Stimulated activated CD8-positive, alpha-beta memory T cell treated with anti-CD3 and anti-CD28 coated beads, Interleukin-7, amount 100 ng/mL, for 24 hours (primary cell): ENCODE results near the gene GINM1.

Experiments
- DNase-seq: peaks from one replicate; pipeline ENCODE4 v3.0.0-alpha.2; 2020; ENCODE audit warnings: low read depth

Gene GINM1

DNA sequence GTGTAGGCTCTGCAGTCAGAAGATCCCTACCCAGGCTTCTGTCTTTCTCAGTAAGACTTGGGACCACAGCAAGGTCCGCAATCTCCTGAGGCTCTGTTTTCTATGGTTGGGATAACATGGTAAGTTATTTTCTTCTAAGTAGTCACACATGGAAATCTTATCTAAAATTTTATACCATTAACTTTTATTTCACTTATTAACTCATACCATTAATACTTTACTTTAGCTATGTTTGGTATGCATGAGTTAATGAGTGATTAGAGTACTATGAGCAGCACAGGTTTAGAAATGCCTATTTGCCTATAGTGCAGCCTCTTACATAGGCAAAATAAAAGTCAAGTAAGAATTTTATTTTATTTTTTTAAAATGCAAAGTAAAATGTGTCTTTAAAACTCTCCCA is 27.2 kb downstream of the GINM1 start:
- DNase-seq: no peak

DNA sequence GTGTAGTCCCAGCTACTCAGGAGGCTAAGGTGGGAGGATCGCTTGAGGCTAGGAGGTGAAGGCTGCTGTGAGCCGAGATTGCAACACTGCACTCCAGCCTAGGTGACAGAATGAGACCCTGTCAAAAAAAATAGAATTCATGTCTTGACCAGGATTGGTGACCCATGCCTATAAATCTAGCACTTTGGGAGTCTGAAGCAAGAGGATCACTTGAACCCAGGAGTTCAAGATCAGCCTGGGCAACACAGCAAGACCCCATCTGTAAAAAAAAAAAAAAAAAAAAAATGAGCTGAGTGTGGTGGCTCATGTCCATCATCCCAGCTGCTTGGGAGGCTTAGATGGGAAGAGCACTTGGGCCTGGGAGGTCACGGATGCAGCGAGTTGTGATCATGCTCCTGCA is 34.3 kb downstream of the GINM1 start:
- DNase-seq: no peak

DNA sequence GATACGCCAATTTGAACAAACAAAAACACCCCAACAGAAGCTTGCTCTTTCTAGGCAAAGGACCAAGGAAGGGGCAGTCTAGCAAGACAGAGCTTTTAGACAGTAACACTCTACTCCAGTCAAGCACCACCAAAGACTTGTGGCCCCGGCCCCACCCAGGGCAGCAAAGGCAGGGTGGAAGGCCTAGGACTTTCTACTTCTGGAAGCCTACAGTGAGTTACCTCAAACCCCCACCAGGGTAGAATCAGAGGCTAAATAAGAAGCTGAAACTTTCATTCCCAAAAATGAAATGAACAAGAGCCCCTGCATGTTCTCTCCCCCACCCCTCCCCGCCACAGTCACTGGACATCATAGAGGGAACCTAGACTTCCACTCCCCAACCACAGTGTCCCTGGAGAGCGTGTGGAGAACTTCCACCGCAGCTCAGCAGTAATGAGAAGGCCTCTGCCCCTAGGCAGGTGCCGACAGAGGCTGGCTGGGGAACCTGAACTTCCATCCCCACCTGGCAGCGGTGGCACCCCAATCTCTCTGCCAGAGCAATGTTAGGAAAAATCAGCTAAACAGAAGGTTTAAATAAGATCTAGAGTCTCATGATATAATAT is 42.3 kb downstream of the GINM1 start:
- no peak for DNase-seq

DNA sequence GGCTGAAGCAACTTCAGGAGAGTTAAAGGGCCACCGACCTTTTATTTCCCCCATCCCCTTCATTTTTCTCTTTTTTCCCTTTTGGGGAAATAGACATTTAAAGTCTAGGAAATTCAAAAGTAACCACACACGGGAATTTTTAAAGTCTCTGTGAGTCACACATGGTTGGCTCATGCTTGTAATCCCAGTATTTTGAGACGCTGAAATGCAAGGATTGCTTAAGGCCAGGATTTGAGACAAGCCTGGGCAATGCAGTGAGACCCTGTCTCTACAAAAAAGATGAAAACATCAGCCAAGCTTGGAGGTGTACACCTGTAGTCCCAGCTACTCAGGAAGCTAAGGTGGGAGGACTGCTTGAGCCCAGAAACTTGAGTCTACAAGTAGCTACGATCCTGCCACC is 48.2 kb downstream of the GINM1 start:
- no peak for DNase-seq

DNA sequence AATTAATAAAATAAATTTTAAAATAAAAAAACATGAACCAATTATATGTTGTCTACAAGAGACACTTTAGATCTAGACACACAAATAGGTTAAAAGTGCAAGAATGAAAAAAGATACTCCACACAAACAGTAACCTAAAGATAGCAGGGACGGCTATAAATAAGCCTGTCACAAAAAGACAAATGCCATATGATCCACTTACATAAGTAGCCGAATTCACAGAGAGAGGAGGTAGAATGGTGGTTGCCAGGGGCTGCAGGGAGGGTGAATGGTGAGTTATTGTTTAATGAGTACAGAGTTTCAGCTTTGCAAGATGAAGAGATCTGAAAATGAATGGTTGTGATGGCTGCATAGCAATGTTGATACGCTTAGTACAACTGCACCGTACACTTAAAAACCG is 49.6 kb downstream of the GINM1 start:
- no peak for DNase-seq

DNA sequence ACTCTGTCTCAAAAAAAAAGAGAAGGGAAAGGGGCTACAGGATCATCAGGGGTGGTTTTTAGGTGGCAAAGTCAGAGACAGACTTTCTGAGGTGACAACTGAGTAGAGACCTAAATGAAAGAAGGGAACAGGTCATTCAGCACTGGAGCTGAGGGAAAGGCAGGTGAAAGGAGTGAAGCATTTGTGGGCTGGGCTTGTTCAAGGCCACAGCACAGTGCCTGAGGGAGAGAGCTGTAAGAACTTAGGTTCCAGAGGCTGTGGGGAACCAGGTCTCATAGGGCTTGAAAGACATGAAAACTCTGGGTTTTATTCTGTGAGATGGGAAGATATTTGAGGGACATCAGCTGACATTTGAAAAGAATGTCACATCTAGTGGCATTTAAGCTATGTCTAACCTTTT is 61.5 kb downstream of the GINM1 start:
- no peak for DNase-seq

DNA sequence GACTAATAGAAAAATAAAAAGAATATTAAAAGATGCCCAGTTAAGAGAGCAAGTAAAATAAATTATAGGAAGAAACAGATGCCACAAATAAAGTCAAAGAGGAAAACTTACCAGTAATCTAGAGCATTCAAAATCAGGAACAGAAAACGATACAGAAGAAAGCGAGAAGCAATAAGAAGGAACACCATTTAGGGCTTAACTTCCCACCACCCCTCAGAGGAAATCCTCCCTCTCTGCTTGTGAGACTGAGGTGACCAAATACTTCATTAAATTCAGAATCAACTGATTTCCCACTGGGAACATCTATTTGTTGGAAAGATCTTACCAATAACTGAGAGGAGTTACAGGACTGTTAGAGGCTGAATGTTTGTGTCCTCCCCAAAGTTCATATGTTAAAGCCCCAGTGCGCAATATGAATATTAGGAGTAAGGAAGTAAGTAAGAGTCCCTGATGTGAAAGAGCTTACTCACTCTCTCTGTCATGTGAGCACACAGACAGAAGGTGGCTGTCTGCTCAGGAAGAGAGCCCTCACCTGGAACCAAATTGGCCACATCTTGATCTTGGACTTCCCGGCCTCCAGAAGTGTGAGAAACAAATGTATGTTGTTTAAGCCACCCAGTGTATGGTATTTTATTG is 62.8 kb downstream of the GINM1 start:
- DNase-seq: no peak

DNA sequence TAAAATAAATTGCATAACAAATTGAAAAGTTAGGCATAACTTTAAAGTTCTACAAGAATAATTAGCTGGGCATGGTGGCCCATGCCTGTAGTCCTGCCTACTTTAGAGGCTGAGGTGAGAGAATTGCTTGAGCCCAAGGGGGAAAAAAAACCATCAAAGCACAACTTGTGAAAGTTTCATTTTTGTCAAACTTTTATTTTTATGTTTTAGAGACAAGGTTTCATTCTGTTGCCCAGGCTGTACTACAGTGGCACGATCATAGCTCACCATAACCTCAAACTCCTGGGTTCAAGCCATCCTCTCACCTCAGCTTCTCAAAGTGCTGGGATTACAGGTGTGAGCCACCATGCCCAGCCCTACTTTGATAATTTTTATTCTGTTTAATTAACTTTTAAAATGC is 68.1 kb downstream of the GINM1 start:
- DNase-seq: no peak

DNA sequence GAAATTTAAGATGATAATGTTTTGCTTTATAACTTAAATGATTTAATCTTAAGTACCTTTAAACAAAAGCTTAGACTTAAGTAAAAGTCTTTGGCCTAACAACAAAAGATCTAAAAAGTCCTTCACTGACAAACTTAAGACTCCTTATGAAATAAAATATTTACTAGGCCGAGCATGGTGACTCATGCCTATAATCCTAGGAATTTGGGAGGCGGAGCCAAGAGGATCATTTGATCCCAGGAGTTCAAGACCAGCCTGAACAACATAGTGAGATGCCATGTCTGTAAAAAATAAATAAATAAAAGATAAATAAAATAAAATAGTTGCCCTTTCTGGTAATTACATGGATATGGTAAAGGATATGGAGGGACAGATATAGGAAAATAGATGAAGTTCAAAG is 69.9 kb downstream of the GINM1 start:
- DNase-seq: no peak
